ENCODE measurements around the gene CTDSP2. TPM values are rescaled to one million over a fixed set of nuclear protein-coding genes. Genes with fewer than 3 reads are reported as not detected.

CTDSP2 gene
- polyA plus RNA-seq, 1 of the 3 experiments (the other 2 are of a cell fraction): 119 TPM

- H3K4me2 ChIP-seq: peak overlapping the region; percentile 93
- peaks cover 33% of the 10 kb centered on the region for H3K79me2 ChIP-seq (ENCODE audit: insufficient read depth)
- H3K27me3 ChIP-seq (ENCODE audit: insufficient read depth): no peaks in the 10 kb centered on the region; the same call in 1 of the 2 replicates
- POLR2A ChIA-PET: no interaction called here
- WGBS (ENCODE audit: low lambda C conversion rate): 89% methylated on average over 4 of the region's 4 CpGs
- no peak for TF ChIP-seq RFX5 (IDR thresholded peaks at IDR 0.05; ENCODE audit: low read length)
- peaks cover 9 to 20% of the 10 kb centered on the region in 2 experiments for H3K36me3 ChIP-seq (replicated peaks in 1 of 2; ENCODE audit: control insufficient read depth in 1 of 2, insufficient read depth in 2 of 2, low read length in 1 of 2)
- DNase-seq: no peak
- CTCF ChIA-PET: interaction anchor here (1.0 to 2.0 kb wide), 3 partner anchors 11 to 15 kb away, joined by 3 to 11 read pairs (median 4); partner anchors contain the start of gene TSFM
- H3K27ac ChIP-seq (ENCODE audit: low read depth in 2 of 2, low read length in 1 of 2): peak overlapping the region in 1 of 2 experiments; percentile 92; a peak in 2 of 4 replicates
- peak overlapping the region; percentile 60 to 78; a peak in 2 of 4 replicates for H3K4me3 ChIP-seq (ENCODE audit: low read depth in 2 of 2, low read length in 1 of 2)
- no peaks in the 10 kb centered on the region for H4K20me1 ChIP-seq (ENCODE audit: insufficient read depth)
- peaks cover 3% of the 10 kb centered on the region for H3F3A ChIP-seq (replicated peaks; ENCODE audit: insufficient read depth)
- H2AFZ ChIP-seq (ENCODE audit: low read depth): no peak overlapping the region
- H3K9me3 ChIP-seq: no peaks in the 10 kb centered on the region
- H3K9ac ChIP-seq: peak overlapping the region; percentile 88; the same call in 1 of the 2 replicates
- H3K4me1 ChIP-seq (ENCODE audit: control insufficient read depth in 1 of 2, insufficient read depth in 2 of 2, low read depth in 1 of 2, low read length in 1 of 2): peaks cover 3 to 25% of the 10 kb centered on the region in 2 experiments; a peak in 1 of 4 replicates
- no peaks in the 10 kb centered on the region for H3K9me2 ChIP-seq
Observed at GRCh38 chr12:57770734-57771133, 75.8 kb downstream of the CTDSP2 start.

Small RNA genes lying within 50 kb of the gene (small RNA-seq; reads per million reads assigned to genes)
- gene MIR26A2 (0.57 to 115 (median 11.9) reads per million in 7 experiments), gene RNU6-1083P (0 reads per million in 7 experiments)

Other genes with a start within 250 kb of the CTDSP2 start
- 61.2 and 62.6 TPM in 2 replicates for gene DTX3, start 241.9 kb downstream of the CTDSP2 start, polyA plus RNA-seq (2012; rRNA removed)
- gene ARHGEF25, start 235.3 kb downstream of the CTDSP2 start, polyA plus RNA-seq (2012; rRNA removed): 48.1 and 51.6 TPM in 2 replicates
- 5.2 and 5.3 TPM in 2 replicates for gene B4GALNT1, start 213.5 kb downstream of the CTDSP2 start, polyA plus RNA-seq (2012; rRNA removed)
- gene OS9, start 152.6 kb downstream of the CTDSP2 start, polyA plus RNA-seq (2012; rRNA removed): 280 and 362 TPM in 2 replicates
- 3.9 and 5.2 TPM in 2 replicates for gene AGAP2, start 108.0 kb downstream of the CTDSP2 start, polyA plus RNA-seq (2012; rRNA removed)
- gene TSPAN31, start 101.7 kb downstream of the CTDSP2 start, polyA plus RNA-seq (2012; rRNA removed): 36.8 and 42.8 TPM in 2 replicates
- gene CDK4, start 94.4 kb downstream of the CTDSP2 start, polyA plus RNA-seq (2012; rRNA removed): 324 and 395 TPM in 2 replicates
- gene MARCHF9, start 91.6 kb downstream of the CTDSP2 start, polyA plus RNA-seq (2012; rRNA removed): 21.2 and 24.2 TPM in 2 replicates
- 1.7 and 2.3 TPM in 2 replicates for gene CYP27B1, start 79.7 kb downstream of the CTDSP2 start, polyA plus RNA-seq (2012; rRNA removed)
- gene METTL1, start 74.6 kb downstream of the CTDSP2 start, polyA plus RNA-seq (2012; rRNA removed): 28.0 and 33.2 TPM in 2 replicates
- 10.3 and 10.8 TPM in 2 replicates for gene EEF1AKMT3, start 74.1 kb downstream of the CTDSP2 start, polyA plus RNA-seq (2012; rRNA removed)
- gene TSFM, start 63.9 kb downstream of the CTDSP2 start, polyA plus RNA-seq (2012; rRNA removed): 23.0 and 28.7 TPM in 2 replicates
- 4.7 and 5.2 TPM in 2 replicates for gene AVIL, start 28.0 kb downstream of the CTDSP2 start, polyA plus RNA-seq (2012; rRNA removed)
- gene ATP23, start 94.8 kb upstream of the CTDSP2 start, polyA plus RNA-seq (2012; rRNA removed): 6.4 and 6.6 TPM in 2 replicates